ENCODE measurements around the gene PTBP1. TPM values are rescaled to one million over a fixed set of nuclear protein-coding genes. Genes with fewer than 3 reads are reported as not detected.

Gene PTBP1
- total RNA-seq, 2 experiments from 2014 or later: 385 to 406 TPM

DNA sequence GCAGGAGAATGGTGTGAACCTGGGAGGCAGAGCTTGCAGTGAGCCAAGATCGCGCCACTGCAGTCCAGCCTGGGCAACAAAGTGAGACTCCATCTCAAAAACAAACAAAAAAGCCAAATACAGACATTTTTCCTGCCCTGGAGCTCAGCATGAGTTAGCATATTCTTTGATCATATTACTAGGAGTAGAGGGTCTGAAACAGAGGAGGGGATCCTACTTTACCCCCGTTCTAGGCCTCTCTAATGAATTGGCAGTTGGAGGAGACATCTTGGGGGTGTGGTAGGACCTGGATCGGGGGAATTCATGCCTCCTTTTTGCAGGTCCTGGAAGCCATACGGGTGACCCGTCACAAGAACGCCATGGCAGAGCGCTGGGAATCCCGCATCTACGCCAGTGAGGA, 34.1 kb upstream of the PTBP1 start:
- no peak for DNase-seq
- Mint-ChIP-seq H3K4me3 (no peak overlapping the region), H3K9me3 (peaks cover 6% of the 10 kb centered on the region), H3K27me3 (peaks cover 1% of the 10 kb centered on the region), H3K36me3 (ENCODE audit: low read depth) (peaks cover 2% of the 10 kb centered on the region), H3K4me1 (no peaks in the 10 kb centered on the region), H3K27ac (no peak overlapping the region)
- ChIA-PET CTCF (no interaction called here), POLR2A (no interaction called here)

DNA sequence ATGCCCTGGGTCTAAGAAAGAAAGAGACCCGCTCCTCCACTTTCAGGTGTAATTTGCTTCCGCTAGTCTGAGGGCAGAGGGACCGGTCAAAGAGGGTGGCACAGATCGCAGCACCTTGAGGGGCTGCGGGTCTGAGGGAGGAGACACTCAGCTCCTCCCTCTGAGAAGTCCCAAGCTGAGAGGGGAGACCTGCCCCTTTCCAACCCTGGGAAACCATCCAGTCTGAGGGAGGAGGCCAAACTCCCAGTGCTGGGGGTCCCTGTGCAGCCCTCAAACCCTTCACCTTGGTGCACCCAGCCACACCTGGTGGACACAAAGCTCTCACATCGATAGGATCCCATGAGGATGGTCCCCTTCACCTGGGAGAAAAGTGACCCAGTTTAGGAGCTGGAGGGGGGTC, 33.4 kb upstream of the PTBP1 start:
- ChIA-PET POLR2A (no interaction called here), CTCF (no interaction called here)
- Mint-ChIP-seq H3K4me3 (no peak overlapping the region), H3K27ac (no peak overlapping the region), H3K27me3 (peaks cover 1% of the 10 kb centered on the region), H3K4me1 (no peaks in the 10 kb centered on the region), H3K36me3 (ENCODE audit: low read depth) (peaks cover 2% of the 10 kb centered on the region), H3K9me3 (peaks cover 4% of the 10 kb centered on the region)
- DNase-seq: no peak

DNA sequence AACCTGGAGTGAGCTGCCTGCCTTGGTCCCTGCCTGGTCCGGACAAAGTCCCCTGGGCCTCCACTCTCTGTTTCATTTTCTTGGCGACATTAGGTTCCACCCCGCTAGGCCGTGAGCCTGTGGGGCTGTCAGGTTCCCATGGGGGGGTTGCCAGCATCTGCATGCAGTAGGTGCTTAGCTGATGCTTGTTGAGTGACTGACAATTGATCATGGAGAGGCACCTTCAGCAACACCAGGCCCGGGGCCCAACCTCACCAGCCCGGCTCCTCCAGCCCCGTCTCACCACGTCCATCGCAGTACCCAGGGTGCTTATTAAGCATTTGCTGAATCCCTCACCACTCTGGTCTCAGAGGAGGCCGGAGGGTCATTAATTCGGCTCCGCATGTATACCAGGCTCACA, 33.0 kb upstream of the PTBP1 start:
- ChIA-PET POLR2A (no interaction called here), CTCF (no interaction called here)
- no peak overlapping the region for H3K27ac Mint-ChIP-seq
- H3K4me1 Mint-ChIP-seq: no peaks in the 10 kb centered on the region
- no peak for DNase-seq
- H3K27me3 Mint-ChIP-seq: peaks cover 1% of the 10 kb centered on the region
- peaks cover 4% of the 10 kb centered on the region for H3K9me3 Mint-ChIP-seq
- H3K36me3 Mint-ChIP-seq (ENCODE audit: low read depth): peaks cover 2% of the 10 kb centered on the region
- no peak overlapping the region for H3K4me3 Mint-ChIP-seq

DNA sequence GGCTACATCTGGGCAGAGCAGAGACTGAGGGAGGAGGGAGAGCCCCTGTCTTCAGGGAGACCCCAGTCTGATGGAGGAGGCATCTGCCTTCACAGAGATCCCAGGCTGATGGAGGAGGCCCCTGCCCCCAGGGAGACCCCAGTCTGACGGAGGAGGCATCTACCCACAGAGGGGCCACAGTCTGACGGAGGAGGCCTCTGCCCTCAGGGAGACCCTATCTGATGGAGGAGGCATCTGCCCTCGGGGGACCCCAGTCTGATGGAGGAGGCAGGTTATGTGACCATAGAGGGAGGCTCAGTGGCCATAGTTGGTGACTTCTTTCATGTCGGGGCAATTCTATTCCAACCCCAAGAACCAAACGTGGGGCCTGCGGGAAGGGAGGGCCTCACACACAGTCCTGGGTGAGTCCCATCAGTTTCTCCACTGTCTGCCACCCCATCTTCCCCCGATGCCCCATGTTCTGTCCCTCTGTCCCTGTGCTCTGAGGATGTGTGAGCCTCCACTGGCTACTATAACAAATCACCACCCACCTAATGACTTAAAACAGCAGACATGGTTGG, 32.0 kb upstream of the PTBP1 start:
- no peak overlapping the region for H3K27ac Mint-ChIP-seq
- H3K9me3 Mint-ChIP-seq: no peaks in the 10 kb centered on the region
- H3K27me3 Mint-ChIP-seq: peaks cover 2% of the 10 kb centered on the region
- peaks cover under 1% of the 10 kb centered on the region for H3K4me1 Mint-ChIP-seq
- no peak for DNase-seq
- CTCF ChIA-PET: no interaction called here
- no peak overlapping the region for H3K4me3 Mint-ChIP-seq
- POLR2A ChIA-PET: no interaction called here
- H3K36me3 Mint-ChIP-seq (ENCODE audit: low read depth): no peaks in the 10 kb centered on the region

DNA sequence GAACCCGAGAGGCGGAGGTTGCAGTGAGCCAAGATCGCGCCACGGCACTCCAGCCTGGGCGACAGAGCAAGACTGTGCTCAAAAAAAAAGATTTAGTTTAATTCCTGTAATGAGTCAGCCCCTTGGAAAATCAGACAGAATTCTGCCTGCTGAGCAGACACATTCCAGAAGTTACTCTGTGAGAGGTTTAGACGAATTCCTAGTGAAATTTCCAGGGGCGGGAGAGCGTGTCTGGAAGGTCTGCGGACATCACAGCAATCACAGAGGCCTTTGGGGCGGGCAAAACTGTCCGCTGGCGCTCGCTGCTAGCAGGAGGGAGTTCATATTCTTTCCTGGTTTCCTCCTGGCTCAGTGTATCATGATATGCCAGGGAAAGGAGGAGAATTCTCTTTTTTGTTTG, 28.8 kb upstream of the PTBP1 start:
- POLR2A ChIA-PET: no interaction called here
- Mint-ChIP-seq H3K4me1 (peaks cover 3% of the 10 kb centered on the region), H3K27me3 (peaks cover 5% of the 10 kb centered on the region), H3K27ac (no peak overlapping the region), H3K9me3 (no peaks in the 10 kb centered on the region), H3K36me3 (ENCODE audit: low read depth) (no peaks in the 10 kb centered on the region), H3K4me3 (no peak overlapping the region)
- CTCF ChIA-PET: interaction anchor here (1.5 kb wide), 1 partner anchor 34 kb away, joined by 7 read pairs; no protein-coding TSS in a partner anchor
- no peak for DNase-seq

DNA sequence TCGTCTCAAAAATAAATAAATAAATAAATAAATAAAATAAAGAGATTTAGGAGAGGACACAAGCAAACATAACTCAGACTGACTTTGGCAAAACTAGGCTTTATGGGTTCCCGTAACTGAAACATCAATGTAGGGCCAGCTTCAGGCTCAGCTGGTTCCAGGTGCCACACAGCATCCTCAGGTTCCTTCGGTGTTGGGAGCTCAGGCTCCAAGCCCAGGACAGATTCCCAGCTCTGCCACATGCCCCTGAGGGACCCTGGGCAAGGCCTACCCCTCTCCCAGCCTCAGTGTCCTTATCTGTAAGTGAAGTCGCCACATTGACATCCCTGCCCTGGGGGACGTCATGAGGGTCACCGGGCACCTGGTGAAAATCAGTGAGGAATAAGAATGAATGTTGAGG, 27.6 kb upstream of the PTBP1 start:
- H3K27ac Mint-ChIP-seq: no peak overlapping the region
- no peaks in the 10 kb centered on the region for H3K36me3 Mint-ChIP-seq (ENCODE audit: low read depth)
- ChIA-PET CTCF (interaction anchor here (0.6 to 1.5 kb wide), 9 partner anchors 26 to 214 kb away, joined by 3 to 10 read pairs (median 4); partner anchors contain the start of genes MED16, RNU6-9 and WDR18), POLR2A (interaction anchor here (0.6 kb wide), 1 partner anchor 152 kb away, joined by 3 read pairs; no protein-coding TSS in a partner anchor)
- H3K27me3 Mint-ChIP-seq: peaks cover 5% of the 10 kb centered on the region
- H3K4me3 Mint-ChIP-seq: no peak overlapping the region
- DNase-seq: no peak
- peaks cover 3% of the 10 kb centered on the region for H3K4me1 Mint-ChIP-seq
- H3K9me3 Mint-ChIP-seq: no peaks in the 10 kb centered on the region

DNA sequence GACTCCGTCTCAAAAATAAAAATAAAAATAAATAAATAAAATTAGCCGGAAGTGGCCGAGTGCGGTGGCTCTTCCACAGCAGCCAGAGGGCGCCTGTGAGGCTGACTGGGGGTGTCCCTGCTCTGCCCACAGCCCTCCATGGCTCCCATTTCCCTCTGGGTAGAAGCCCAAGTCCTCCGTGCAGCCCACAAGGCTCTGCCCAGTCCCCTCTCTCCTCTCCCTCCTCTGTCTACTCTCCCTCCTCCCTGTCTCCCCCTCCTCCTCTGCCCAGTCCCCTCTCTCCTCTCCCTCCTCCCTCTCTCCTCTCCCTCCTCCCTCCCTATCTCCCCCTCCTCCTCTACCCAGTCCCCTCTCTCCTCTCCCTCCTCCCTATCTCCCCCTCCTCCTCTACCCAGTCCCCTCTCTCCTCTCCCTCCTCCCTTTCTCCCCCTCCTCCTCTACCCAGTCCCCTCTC, 25.9 kb upstream of the PTBP1 start:
- ChIA-PET POLR2A (no interaction called here), CTCF (interaction anchor here (1.2 kb wide), 2 partner anchors 92 to 171 kb away, joined by 4 to 8 read pairs; no protein-coding TSS in a partner anchor)
- H3K4me3 Mint-ChIP-seq: no peak overlapping the region
- peak; percentile 45 for DNase-seq
- H3K4me1 Mint-ChIP-seq: peaks cover 3% of the 10 kb centered on the region
- H3K27me3 Mint-ChIP-seq: peaks cover 5% of the 10 kb centered on the region
- H3K36me3 Mint-ChIP-seq (ENCODE audit: low read depth): no peaks in the 10 kb centered on the region
- H3K9me3 Mint-ChIP-seq: no peaks in the 10 kb centered on the region
- no peak overlapping the region for H3K27ac Mint-ChIP-seq

DNA sequence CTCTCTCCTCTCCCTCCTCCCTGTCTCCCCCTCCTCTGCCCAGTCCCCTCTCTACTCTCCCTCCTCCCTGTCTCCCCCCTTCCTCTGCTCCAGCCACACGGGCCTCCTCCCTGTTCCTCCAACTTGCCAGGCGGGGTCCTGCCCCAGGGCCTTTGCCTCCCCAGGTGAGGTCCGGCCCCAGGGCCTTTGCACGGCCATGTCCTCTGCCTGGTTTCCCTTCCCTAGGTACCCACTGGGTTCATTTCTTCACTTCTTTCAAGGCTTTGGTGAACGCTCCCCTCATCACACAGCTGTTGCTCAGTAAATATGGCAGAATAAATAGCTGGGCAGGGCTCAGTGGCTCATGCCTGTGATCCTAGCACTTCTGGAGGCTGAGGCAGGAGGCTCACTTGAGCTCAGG, 25.2 kb upstream of the PTBP1 start:
- H3K36me3 Mint-ChIP-seq (ENCODE audit: low read depth): no peaks in the 10 kb centered on the region
- no peak for DNase-seq
- no peak overlapping the region for H3K4me3 Mint-ChIP-seq
- H3K4me1 Mint-ChIP-seq: peaks cover 3% of the 10 kb centered on the region
- ChIA-PET POLR2A (interaction anchor here (1.0 kb wide), 1 partner anchor 261 kb away, joined by 3 read pairs; no protein-coding TSS in a partner anchor), CTCF (interaction anchor here (0.7 kb wide), 2 partner anchors 232 to 362 kb away, joined by 3 to 4 read pairs; no protein-coding TSS in a partner anchor)
- H3K9me3 Mint-ChIP-seq: no peaks in the 10 kb centered on the region
- peaks cover 5% of the 10 kb centered on the region for H3K27me3 Mint-ChIP-seq
- no peak overlapping the region for H3K27ac Mint-ChIP-seq

DNA sequence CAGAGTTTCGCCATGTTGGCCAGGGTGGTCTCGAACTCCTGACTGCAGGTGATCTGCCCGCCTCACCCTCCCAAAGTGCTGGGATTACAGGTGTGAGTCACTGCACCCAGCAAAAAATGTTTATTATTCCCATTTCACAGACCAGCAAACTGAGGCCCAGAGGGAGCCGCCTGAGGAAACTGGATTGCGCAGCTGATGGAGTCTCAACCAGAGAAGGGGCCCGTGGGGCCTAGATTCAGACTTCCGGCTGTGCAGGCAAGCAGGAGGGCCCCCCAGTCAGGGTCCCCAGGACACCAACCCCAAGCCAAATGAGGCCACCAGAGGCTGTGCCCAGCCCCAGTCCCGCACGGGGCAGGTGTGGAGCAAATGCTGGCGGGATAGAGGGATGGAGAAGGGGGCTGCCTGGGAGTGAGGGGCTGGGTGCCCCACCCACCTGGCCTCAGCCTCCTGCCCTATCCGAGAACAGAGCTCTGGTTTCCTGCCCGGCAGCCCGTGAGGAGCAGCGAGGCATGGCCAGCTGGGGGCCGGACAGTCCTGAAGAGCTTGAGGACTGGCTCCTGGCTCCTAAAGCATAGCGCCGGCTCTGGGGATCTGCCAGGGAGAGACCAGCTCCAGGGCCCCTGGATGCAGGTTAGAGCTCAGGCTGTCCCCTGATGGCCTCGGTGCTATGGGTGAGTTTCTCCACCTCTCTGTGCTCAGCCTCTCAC, 24.4 kb upstream of the PTBP1 start:
- no peak overlapping the region for H3K27ac Mint-ChIP-seq
- no peaks in the 10 kb centered on the region for H3K36me3 Mint-ChIP-seq (ENCODE audit: low read depth)
- peaks cover 5% of the 10 kb centered on the region for H3K27me3 Mint-ChIP-seq
- ChIA-PET CTCF (interaction anchor here (0.7 kb wide), 1 partner anchor 231 kb away, joined by 3 read pairs; no protein-coding TSS in a partner anchor), POLR2A (interaction anchor here (1.0 kb wide), 1 partner anchor 262 kb away, joined by 3 read pairs; no protein-coding TSS in a partner anchor)
- no peak for DNase-seq
- H3K9me3 Mint-ChIP-seq: no peaks in the 10 kb centered on the region
- peaks cover 3% of the 10 kb centered on the region for H3K4me1 Mint-ChIP-seq
- no peak overlapping the region for H3K4me3 Mint-ChIP-seq

DNA sequence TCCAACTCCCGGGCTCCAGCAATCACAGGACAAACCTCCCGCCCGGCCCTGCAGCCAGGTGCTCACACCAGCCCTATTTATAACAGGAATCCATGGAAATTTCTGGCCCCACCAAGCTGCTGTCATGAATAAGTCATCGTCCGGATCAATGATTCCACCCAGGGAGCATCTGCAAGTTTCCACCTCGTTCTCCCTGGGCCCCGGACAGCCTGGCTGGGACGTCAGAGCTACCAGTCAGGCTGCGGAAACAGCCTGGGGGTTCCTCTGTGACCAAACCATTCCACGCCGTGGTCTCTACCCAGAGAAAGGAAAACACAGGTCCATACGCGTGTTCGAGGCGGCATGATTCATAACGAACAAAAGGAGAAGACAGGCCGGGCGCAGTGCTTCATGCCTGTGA, 20.7 kb upstream of the PTBP1 start:
- Mint-ChIP-seq H3K36me3 (ENCODE audit: low read depth) (no peaks in the 10 kb centered on the region), H3K4me3 (no peak overlapping the region), H3K4me1 (no peaks in the 10 kb centered on the region), H3K9me3 (no peaks in the 10 kb centered on the region), H3K27ac (no peak overlapping the region), H3K27me3 (peaks cover 3% of the 10 kb centered on the region)
- POLR2A ChIA-PET: no interaction called here
- CTCF ChIA-PET: no interaction called here
- no peak for DNase-seq

DNA sequence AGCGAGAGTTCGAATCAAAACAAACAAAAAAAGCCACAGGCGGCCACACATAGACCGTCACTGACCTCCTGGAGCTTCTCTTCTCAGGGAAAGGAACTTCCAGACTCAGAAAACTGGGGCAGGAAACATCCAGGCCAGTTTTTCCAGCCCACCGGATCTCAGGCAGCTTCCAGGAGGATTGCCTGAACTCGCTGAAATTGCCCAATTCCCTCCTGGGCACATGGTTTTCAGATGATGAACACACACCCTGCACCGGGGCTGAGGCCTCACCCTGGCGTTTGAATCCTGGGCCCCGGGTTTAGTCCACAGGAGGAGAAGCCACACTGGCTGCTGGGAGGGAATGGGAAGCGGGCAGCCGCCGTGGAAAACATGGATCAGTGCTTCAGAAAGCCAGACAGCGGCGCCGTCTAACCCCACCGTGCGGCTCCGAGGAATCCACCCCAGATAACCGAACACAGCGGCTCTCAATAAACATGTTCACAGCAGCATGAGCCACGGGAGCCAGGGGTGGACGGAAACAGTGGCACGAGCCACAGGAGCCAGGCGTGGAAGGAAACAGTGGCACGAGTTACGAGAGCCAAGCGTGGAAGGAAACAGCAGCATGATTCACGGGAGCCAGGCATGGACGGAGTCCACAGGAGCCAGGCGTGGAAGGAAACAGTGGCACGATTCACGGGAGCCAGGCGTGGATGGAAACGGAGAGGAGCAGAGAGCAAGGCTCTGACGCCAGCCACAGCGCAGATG, 18.2 kb upstream of the PTBP1 start:
- H3K27ac Mint-ChIP-seq: no peak overlapping the region
- POLR2A ChIA-PET: no interaction called here
- H3K4me1 Mint-ChIP-seq: no peaks in the 10 kb centered on the region
- no peak overlapping the region for H3K4me3 Mint-ChIP-seq
- DNase-seq: no peak
- no peaks in the 10 kb centered on the region for H3K9me3 Mint-ChIP-seq
- CTCF ChIA-PET: no interaction called here
- H3K36me3 Mint-ChIP-seq (ENCODE audit: low read depth): no peaks in the 10 kb centered on the region
- H3K27me3 Mint-ChIP-seq: no peaks in the 10 kb centered on the region

DNA sequence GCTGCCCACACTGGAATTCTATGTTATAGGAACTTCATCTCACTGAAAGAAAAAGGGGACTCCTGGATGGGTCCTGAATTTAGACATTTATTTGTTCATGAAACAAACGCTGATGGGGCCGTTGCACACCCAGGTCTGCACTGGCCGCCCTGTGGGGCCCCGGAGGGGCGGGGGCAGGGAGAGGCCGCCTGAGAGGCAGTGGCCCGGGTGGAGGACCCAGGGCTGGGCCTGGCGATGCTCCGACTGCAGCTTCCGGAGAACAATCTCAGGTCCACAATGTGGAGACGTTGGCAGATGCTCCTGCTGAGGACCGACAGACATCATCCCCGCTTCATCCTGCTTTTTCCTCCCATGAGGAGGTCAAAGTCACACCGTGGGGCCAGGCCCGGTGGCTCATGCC, 16.3 kb upstream of the PTBP1 start:
- Mint-ChIP-seq H3K36me3 (ENCODE audit: low read depth) (no peaks in the 10 kb centered on the region), H3K4me1 (no peaks in the 10 kb centered on the region), H3K9me3 (no peaks in the 10 kb centered on the region), H3K27ac (no peak overlapping the region), H3K27me3 (no peaks in the 10 kb centered on the region), H3K4me3 (no peak overlapping the region)
- DNase-seq: no peak
- ChIA-PET CTCF (no interaction called here), POLR2A (no interaction called here)

DNA sequence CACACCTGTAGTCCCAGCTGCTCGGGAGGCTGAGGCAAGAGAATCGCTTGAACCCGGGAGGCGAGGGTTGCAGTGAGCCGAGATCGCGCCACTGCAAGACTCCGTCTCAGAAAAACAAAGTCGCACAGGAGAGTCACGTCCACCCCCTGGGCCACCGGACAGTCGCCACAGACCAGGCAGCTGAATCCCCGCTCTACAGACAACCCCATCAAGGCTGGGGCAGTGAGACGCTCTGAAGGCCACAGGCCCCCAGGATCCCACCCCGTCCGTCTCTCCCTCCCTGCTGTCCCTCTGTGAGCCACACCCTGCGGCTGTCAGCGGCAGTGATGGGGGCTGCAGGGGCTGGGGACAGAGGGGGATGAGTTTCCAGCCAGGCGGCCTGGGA, 15.5 kb upstream of the PTBP1 start:
- H3K4me1 Mint-ChIP-seq: no peaks in the 10 kb centered on the region
- H3K9me3 Mint-ChIP-seq: no peaks in the 10 kb centered on the region
- no peak overlapping the region for H3K4me3 Mint-ChIP-seq
- no peaks in the 10 kb centered on the region for H3K27me3 Mint-ChIP-seq
- ChIA-PET POLR2A (no interaction called here), CTCF (no interaction called here)
- no peak for DNase-seq
- H3K27ac Mint-ChIP-seq: no peak overlapping the region
- H3K36me3 Mint-ChIP-seq (ENCODE audit: low read depth): no peaks in the 10 kb centered on the region

Data from activated CD4-positive, alpha-beta memory T cell treated with anti-CD3 and anti-CD28 coated beads, Interleukin-2, amount 10 ng/mL, durations not matched to agents 7 days and 5 days (primary cell).